Ovary (tissue), 3 donors: ENCODE results near the gene PLCH2.

Experiments
- EP300 ChIP-seq: sonication (generic); formaldehyde crosslinking; IDR thresholded peaks from one replicate; pipeline ENCODE4 v1.6.1; 2017; ENCODE audit warnings: antibody characterized with exemption
- POLR2A ChIP-seq: fragments of 450-650 bp; IDR thresholded peaks from one replicate; pipeline ENCODE4 v1.6.1; 2017; ENCODE audit warnings: antibody characterized with exemption, mild to moderate bottlenecking, moderate library complexity
- TF ChIP-seq, protein P1 (sequence below), 3 donors: fragments of 450-650 bp in 2 of 3; fragments of 200-600 bp in 1 of 3; IDR thresholded peaks; one replicate each; pipeline versions ENCODE4 v1.5.1 to v1.8.0; 2016 to 2022; ENCODE audit warnings: antibody characterized with exemption in 3 of 3, mild to moderate bottlenecking in 1 of 3
- donor health status: DM: no; HTN: no; CAD: no.

DNA sequence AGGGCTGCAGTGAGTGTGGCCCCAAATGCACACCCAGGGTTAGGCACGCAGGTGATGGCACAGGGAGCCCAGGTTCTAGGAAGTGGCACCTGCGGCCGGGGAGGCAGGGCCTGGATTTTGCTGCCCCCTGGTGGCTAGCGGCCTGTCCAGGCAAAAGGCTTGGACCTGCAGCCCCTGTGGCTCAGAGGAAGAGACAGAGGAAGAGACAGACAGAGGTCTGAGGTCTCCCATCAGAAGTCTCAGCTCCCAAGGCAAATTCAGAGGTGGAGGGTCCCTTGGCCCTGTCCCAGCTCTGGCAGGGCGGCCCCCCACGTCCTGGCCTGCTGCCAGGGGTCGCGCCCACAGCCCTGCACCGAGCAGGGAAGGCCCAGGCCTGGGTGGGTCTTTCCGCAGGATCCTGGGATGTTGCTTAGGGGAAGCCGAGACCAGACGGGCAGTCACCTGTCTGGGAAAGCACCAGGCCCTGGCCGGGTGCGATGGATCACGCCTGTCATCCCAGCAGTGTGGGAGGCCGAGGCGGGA, 72.0 kb downstream of the PLCH2 start:
- TF ChIP-seq, protein P1, sequence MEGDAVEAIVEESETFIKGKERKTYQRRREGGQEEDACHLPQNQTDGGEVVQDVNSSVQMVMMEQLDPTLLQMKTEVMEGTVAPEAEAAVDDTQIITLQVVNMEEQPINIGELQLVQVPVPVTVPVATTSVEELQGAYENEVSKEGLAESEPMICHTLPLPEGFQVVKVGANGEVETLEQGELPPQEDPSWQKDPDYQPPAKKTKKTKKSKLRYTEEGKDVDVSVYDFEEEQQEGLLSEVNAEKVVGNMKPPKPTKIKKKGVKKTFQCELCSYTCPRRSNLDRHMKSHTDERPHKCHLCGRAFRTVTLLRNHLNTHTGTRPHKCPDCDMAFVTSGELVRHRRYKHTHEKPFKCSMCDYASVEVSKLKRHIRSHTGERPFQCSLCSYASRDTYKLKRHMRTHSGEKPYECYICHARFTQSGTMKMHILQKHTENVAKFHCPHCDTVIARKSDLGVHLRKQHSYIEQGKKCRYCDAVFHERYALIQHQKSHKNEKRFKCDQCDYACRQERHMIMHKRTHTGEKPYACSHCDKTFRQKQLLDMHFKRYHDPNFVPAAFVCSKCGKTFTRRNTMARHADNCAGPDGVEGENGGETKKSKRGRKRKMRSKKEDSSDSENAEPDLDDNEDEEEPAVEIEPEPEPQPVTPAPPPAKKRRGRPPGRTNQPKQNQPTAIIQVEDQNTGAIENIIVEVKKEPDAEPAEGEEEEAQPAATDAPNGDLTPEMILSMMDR (IDR thresholded peaks at IDR 0.05) = peak; percentile 84 to 90 (median 88)
- TF ChIP-seq POLR2A = peak; percentile 14
- no peak for TF ChIP-seq EP300
